Vagina (tissue), 2 donors: ENCODE data around the gene USP43.

Source experiments
- POLR2AphosphoS5 ChIP-seq, 2 donors: sonication (generic); formaldehyde crosslinking; IDR thresholded peaks; one replicate each; pipeline ENCODE4 v1.9.0; 2017; ENCODE audit warnings: antibody characterized with exemption in 2 of 2, mild to moderate bottlenecking in 2 of 2, low read depth in 1 of 2; ENCODE audit not compliant: insufficient read depth in 1 of 2
- TF ChIP-seq, protein P1 (sequence below), 3 experiments: fragments of 450-650 bp in 2 of 3; fragments of 200-600 bp in 1 of 3; sonication (generic) in 1 of 3; IDR thresholded peaks; one replicate each; pipeline ENCODE4 v1.5.1; 2017 to 2019; ENCODE audit warnings: antibody characterized with exemption in 3 of 3, mild to moderate bottlenecking in 2 of 3, moderate library complexity in 2 of 3

DNA sequence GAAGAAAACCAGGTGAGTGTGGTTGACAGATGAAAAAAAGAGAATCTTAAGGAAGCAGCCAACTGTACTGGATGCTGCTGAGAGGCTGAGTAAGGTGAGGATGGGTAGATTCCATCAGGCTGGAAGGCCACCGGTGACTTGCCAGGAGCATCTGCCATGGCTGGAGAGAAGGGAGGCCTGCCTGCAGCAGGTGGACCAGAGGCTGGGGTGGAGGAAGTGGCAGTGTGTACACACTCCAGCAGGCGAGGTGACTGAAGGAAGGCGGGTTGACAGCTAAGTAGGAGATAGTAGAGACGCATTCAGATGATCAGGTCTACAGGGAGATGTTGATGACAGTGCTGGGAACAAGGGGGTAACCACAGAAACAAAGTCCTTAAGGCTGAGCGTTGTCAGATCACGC lies 69.5 kb downstream of the USP43 start:
- TF ChIP-seq POLR2AphosphoS5 (IDR thresholded peaks at IDR 0.05; ENCODE audit: insufficient read depth in 1 of 2, low read depth in 1 of 2), result no peak
- TF ChIP-seq, protein P1, sequence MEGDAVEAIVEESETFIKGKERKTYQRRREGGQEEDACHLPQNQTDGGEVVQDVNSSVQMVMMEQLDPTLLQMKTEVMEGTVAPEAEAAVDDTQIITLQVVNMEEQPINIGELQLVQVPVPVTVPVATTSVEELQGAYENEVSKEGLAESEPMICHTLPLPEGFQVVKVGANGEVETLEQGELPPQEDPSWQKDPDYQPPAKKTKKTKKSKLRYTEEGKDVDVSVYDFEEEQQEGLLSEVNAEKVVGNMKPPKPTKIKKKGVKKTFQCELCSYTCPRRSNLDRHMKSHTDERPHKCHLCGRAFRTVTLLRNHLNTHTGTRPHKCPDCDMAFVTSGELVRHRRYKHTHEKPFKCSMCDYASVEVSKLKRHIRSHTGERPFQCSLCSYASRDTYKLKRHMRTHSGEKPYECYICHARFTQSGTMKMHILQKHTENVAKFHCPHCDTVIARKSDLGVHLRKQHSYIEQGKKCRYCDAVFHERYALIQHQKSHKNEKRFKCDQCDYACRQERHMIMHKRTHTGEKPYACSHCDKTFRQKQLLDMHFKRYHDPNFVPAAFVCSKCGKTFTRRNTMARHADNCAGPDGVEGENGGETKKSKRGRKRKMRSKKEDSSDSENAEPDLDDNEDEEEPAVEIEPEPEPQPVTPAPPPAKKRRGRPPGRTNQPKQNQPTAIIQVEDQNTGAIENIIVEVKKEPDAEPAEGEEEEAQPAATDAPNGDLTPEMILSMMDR (IDR thresholded peaks at IDR 0.05), result no peak
